Motor neuron (in vitro differentiated cells): ENCODE results near the gene SMG7. TPM values are rescaled to one million over a fixed set of nuclear protein-coding genes. Genes with fewer than 3 reads are reported as not detected.
A peak's percentile ranks its signal among the peaks of the same experiment; 100 is the strongest.

Experiments
- ATAC-seq, 8 experiments: fragments of 200-7000 bp; cut with Tn5 transposase; replicated peaks in 6 of 8; 2 replicates each; pipeline ENCODE4 v1.8.0; 2021; ENCODE audit warnings: mild to moderate bottlenecking in 8 of 8, moderate library complexity in 8 of 8
- H3K27ac ChIP-seq, 2 donors: fragments of 250-450 bp; sonication (Bioruptor Pico); 2 replicates each; pipeline ENCODE4 v1.9.0; 2021; ENCODE audit warnings: antibody characterized with exemption in 2 of 2, mild to moderate bottlenecking in 2 of 2, moderate library complexity in 1 of 2
- H3K4me1 ChIP-seq, 2 donors: fragments of 250-450 bp; sonication (Bioruptor Pico); replicated peaks in 1 of 2; 2 replicates each; pipeline ENCODE4 v1.6.1; 2021; ENCODE audit warnings: antibody characterized with exemption in 2 of 2, mild to moderate bottlenecking in 2 of 2, moderate library complexity in 1 of 2
- H3K4me3 ChIP-seq, 5 donors: fragments of 250-450 bp; sonication (Bioruptor Pico); 2 replicates each; pipeline ENCODE4 v1.9.0; 2021; ENCODE audit warnings: antibody characterized with exemption in 5 of 5, mild to moderate bottlenecking in 5 of 5, moderate library complexity in 4 of 5
- WGBS, 10 experiments: fragments of 450-650 bp; shearing (Covaris generic); methylation state at CpG; one replicate each; pipeline ENCODE4 v1.0.0; 2022; 5-methylcytosine and 5-hydroxymethylcytosine counted together
- in situ Hi-C, 9 experiments: fragments of 400-800 bp; cut with MboI; loops; one replicate each; pipeline ENCODE4 v1.15.0; 2021; ENCODE audit warnings: low sequenced_read_pairs in 9 of 9, low pct_unique_long_range_greater_than_20kb in 2 of 9; ENCODE audit not compliant: unreplicated experiment in 9 of 9
- total RNA-seq, 8 experiments: library from RNA; unstranded; fragments of 300-600 nt; gene quantifications; 2 replicates each; pipeline versions ENCODE4 v1.2.3 to v1.2.4, GENCODE V29; 2022

Gene SMG7
- total RNA-seq, 8 experiments from 2014 or later: 12.0 to 51.6 (median 26.8) TPM

GRCh38 chr1:183471743-183472487 is 384 bp upstream of the SMG7 start:
- WGBS, 10 experiments: 0 to 4% (median 2%) methylated on average over 3 to 20 of the region's 42 CpGs; no CpG with 5 or more reads in 3 of the 10 experiments
- in situ Hi-C loops: loop anchor here in 1 of 9 experiments (25.0 kb wide), 1 partner anchor 185 kb away; no protein-coding TSS in a partner anchor
- H3K27ac ChIP-seq: peak overlapping the region; percentile 99
- peak overlapping the region; percentile 58 to 92 (median 77) for H3K4me3 ChIP-seq
- peak; percentile 58 to 85 (median 81) for ATAC-seq
- H3K4me1 ChIP-seq: peaks cover 5 to 11% of the 10 kb centered on the region in 2 donors

DNA sequence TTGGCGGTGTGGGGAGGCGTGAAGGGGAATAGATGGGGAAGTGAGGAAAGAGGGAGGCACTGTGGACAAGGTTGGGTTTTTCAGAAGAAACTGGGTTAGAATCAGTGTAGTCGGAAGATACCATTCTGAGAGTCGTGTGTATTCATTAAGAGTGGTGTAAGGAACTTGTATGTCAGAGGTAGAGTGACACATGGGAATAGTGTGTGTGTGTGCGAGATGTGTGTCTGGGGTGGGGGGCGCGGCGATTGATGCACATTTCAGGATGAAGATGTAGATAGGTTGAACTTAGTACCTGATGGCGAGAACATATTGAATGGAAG is 878 bp downstream of the SMG7 start:
- ATAC-seq: no peak
- H3K4me1 ChIP-seq: peaks cover 5 to 11% of the 10 kb centered on the region in 2 donors
- H3K4me3 ChIP-seq: peak overlapping the region; percentile 58 to 92 (median 77)
- H3K27ac ChIP-seq: peak overlapping the region in 1 of 2 donors; percentile 99
- 0 to 50% (median 21%) methylated on average over 1 to 4 of the region's 9 CpGs; no CpG with 5 or more reads in 3 of the 10 experiments for WGBS, 10 experiments
- in situ Hi-C loops: loop anchor here in 1 of 9 experiments (25.0 kb wide), 1 partner anchor 186 kb away; no protein-coding TSS in a partner anchor

GRCh38 chr1:183476081-183476480 is 3.8 kb downstream of the SMG7 start:
- Histone ChIP-seq H3K27ac (no peak overlapping the region), H3K4me3 (no peak overlapping the region), H3K4me1 (peaks cover 9% of the 10 kb centered on the region in 2 donors)
- WGBS, 10 experiments: 58 to 100% (median 84%) methylated on average over 1 to 3 of the region's 3 CpGs; no CpG with 5 or more reads in 1 of the 10 experiments
- no peak for ATAC-seq
- in situ Hi-C loops: no loop called here

GRCh38 chr1:183477986-183478781 is 5.9 kb downstream of the SMG7 start:
- in situ Hi-C loops: no loop called here
- H3K4me1 ChIP-seq: peaks cover 9% of the 10 kb centered on the region in 2 donors
- WGBS, 10 experiments: 89 to 100% (median 100%) methylated on average over 1 to 3 of the region's 3 CpGs; no CpG with 5 or more reads in 1 of the 10 experiments
- ATAC-seq: no peak
- no peak overlapping the region for H3K27ac ChIP-seq
- H3K4me3 ChIP-seq: no peak overlapping the region

DNA sequence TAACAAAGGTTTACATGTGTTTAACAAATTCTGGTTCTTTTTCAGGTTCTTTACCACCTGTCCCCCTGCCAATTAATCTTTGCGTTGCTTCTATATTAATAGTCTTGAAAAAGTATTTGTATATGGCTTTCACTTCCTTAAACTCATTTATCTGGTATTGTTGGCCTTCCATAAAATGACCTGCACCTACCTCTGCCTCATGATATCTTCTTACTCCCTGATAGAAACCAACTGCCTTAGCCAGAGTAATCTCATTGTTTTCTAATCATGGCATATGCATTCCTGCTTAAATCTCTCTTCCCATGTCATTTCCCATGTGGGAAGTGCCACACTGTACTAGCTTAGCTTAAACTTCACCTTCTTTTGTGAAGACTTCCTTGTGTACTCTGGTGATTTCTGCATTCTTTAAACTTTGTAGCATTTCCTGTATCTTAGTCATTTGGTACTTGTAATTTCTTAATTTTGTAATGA is 8.7 kb downstream of the SMG7 start:
- ATAC-seq: peak in 1 of 8 experiments; percentile 31
- Histone ChIP-seq H3K4me1 (peaks cover 3 to 4% of the 10 kb centered on the region in 2 donors), H3K4me3 (no peak overlapping the region), H3K27ac (no peak overlapping the region)
- 87 to 100% (median 100%) methylated on average over 1 of the region's 1 CpG; no CpG with 5 or more reads in 1 of the 10 experiments for WGBS, 10 experiments
- in situ Hi-C loops: no loop called here

DNA sequence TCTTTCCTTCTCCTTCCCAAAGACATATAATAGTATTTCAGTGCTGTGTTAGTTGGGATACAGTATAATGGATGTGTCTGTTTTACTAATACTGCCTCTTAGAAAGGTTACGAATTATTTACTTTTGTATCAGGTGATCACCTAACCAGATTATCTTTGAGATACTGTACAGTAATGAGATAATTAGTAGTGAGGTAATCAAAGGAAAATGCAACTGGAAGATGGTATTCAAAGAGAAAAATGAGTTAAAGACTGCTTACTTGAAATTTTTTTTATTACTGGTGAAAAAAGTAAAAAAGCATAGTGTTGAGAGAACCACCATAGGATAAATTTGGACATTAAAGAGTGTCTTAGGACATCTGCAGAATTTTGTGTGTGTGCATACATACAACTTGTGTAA is 10.9 kb downstream of the SMG7 start:
- ATAC-seq: no peak
- Histone ChIP-seq H3K4me3 (no peak overlapping the region), H3K27ac (no peak overlapping the region), H3K4me1 (peaks cover 3 to 4% of the 10 kb centered on the region in 2 donors)
- WGBS, 10 experiments: 92 to 100% (median 100%) methylated on average over 1 of the region's 1 CpG; no CpG with 5 or more reads in 4 of the 10 experiments
- in situ Hi-C loops: no loop called here

DNA sequence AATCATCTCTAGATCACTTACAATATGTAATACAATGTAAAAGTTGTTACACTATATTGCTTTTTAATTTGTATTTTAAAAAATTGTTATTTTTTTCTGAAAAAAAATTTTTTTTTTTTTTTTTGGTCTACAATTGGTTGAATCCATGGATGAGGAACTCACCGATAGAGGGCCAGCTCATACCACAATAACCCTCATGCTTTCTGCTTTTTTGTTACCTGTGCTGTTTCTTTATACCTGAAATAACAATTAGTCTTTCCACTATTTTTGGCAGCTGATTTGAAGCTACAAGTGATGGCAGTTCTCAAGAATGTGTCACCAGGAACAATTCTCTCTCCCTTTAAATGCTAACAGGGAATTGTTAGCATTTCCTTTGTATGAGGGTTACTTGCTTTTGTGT is 12.0 kb downstream of the SMG7 start:
- in situ Hi-C loops: no loop called here
- Histone ChIP-seq H3K4me1 (peaks cover 0 to 3% of the 10 kb centered on the region in 2 donors), H3K27ac (no peak overlapping the region), H3K4me3 (no peak overlapping the region)
- no peak for ATAC-seq
- 20 to 100% (median 67%) methylated on average over 1 of the region's 1 CpG; no CpG with 5 or more reads in 1 of the 10 experiments for WGBS, 10 experiments

GRCh38 chr1:183484851-183485250 is 12.6 kb downstream of the SMG7 start:
- Histone ChIP-seq H3K27ac (no peak overlapping the region), H3K4me3 (no peak overlapping the region), H3K4me1 (peaks cover 0 to 3% of the 10 kb centered on the region in 2 donors)
- in situ Hi-C loops: no loop called here
- ATAC-seq: no peak
- 86 to 100% (median 100%) methylated on average over 1 of the region's 1 CpG; no CpG with 5 or more reads in 2 of the 10 experiments for WGBS, 10 experiments

- H3K27ac ChIP-seq: no peak overlapping the region
- no peak for ATAC-seq
- WGBS, 10 experiments: 10 to 100% (median 83%) methylated on average over 1 to 2 of the region's 2 CpGs
- no peaks in the 10 kb centered on the region for H3K4me1 ChIP-seq
- no peak overlapping the region for H3K4me3 ChIP-seq
- in situ Hi-C loops: no loop called here
Measured at GRCh38 chr1:183487674-183488442, 15.6 kb downstream of the SMG7 start.

DNA sequence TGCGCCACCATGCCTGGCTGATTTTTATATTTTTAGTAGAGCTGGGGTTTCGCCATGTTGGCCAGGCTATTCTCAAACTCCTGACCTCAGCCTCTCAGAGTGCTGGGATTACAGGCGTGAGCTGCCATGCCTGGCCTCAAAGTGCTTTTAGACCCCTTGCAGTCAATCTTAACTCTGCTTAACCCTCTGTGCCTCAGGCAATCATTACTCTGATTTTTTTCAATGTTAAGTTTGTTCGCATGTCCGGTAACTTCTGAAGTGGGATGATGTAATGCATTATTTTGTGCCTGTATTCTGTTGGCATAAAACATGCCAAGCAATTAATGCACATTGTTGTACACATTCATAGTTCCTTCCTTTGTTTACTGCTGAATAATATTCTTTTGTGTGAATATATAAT is 18.6 kb downstream of the SMG7 start:
- in situ Hi-C loops: no loop called here
- Histone ChIP-seq H3K4me1 (no peaks in the 10 kb centered on the region), H3K27ac (no peak overlapping the region), H3K4me3 (no peak overlapping the region)
- 52 to 100% (median 97%) methylated on average over 1 to 5 of the region's 5 CpGs for WGBS, 10 experiments
- ATAC-seq: peak in 1 of 8 experiments; percentile 74

DNA sequence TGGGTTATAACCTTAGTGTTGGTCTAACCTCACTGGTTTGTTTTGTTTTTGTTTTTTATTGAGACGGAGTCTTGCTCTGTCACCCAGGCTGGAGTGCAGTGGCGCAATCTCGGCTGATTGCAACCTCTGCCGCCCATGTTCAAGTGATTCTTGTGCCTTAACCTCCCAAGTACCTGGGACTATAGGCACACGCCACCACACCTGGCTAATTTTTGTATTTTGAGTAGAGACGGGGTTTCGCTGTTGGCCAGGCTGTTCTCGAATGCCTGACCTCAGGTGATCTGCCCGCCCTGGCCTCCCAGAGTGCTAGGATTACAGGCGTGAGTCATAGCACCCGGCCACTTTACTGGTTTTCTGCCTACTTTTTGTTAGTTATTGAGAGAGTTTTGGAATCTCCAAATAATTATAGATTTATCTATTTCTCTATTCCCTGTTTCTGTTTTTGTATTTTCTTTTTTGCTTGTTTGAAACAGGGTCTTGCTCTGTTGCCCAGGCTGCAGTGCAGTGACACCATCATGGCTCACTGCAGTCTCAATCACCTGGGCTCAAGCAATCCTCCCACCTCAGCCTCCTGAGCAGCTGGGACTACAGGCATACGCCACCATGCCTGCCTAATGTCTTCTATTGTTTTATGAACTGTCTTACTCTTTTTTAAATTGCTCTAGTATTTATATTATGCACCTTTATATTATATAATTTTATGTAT is 21.4 kb downstream of the SMG7 start:
- WGBS, 10 experiments: 33 to 100% (median 95%) methylated on average over 1 to 12 of the region's 12 CpGs
- ATAC-seq: no peak

DNA sequence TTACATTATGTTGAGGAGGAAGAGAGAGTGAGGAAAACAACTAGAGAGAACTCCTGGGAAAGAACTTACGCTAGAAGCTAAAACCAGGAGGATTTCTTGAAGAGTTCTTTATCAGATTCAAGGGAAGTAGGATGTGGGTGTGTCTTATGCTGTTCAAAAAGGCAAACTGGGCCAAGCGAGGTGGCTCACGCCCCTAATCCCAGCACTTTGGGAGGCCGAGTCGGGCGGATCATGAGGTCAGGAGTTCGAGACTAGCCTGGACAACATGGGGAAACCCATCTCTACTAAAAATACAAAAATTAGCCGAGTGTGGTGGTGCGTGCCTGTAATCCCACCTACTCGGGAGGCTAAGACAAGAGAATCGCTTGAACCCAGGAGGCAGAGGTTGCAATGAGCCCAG is 23.1 kb downstream of the SMG7 start:
- Histone ChIP-seq H3K4me1 (peaks cover 0 to 7% of the 10 kb centered on the region in 2 donors), H3K4me3 (no peak overlapping the region), H3K27ac (no peak overlapping the region)
- in situ Hi-C loops: no loop called here
- 92 to 100% (median 100%) methylated on average over 1 to 11 of the region's 11 CpGs for WGBS, 10 experiments
- no peak for ATAC-seq

More for the DNA sequence above, 21.4 kb downstream of the SMG7 start:
- H3K4me1 ChIP-seq: no peaks in the 10 kb centered on the region
- no peak overlapping the region for H3K27ac ChIP-seq
- H3K4me3 ChIP-seq: no peak overlapping the region
- in situ Hi-C loops: no loop called here
